Measurements from ENCODE around the gene LPO. TPM values are rescaled to one million over a fixed set of nuclear protein-coding genes. Genes with fewer than 3 reads are reported as not detected.

The LPO gene
- total and polyA plus RNA-seq, 4 donors = 0.15 to 0.26 TPM; not detected in 2

- Histone ChIP-seq H3K4me1 (ENCODE audit: control insufficient read depth in 5 of 5, insufficient read depth in 5 of 5, low read length in 5 of 5) (peaks cover 0 to 6% (median 0%) of the 10 kb centered on the region in 5 donors), H3K36me3 (ENCODE audit: control insufficient read depth in 4 of 4, insufficient read depth in 4 of 4, low read length in 4 of 4) (no peaks in the 10 kb centered on the region), H3K4me3 (no peak overlapping the region), H3K27ac (ENCODE audit: low read depth in 1 of 2, low read length in 1 of 2) (no peak overlapping the region), H3K9ac (ENCODE audit: insufficient read depth in 1 of 2, low read length in 2 of 2) (no peak overlapping the region), H3K9me3 (ENCODE audit: control insufficient read depth in 4 of 4, insufficient read depth in 3 of 4, low read length in 3 of 4) (no peaks in the 10 kb centered on the region), H3K27me3 (ENCODE audit: control insufficient read depth in 3 of 3, insufficient read depth in 3 of 3, low read length in 2 of 3) (peaks cover 0 to 43% (median 22%) of the 10 kb centered on the region in 3 donors)
- 82 to 93% methylated on average over 1 of the region's 1 CpG for WGBS, 2 donors
- no peak for TF ChIP-seq CTCF (IDR thresholded peaks at IDR 0.05; ENCODE audit: control extremely low read depth, extremely low read depth)
- ATAC-seq (ENCODE audit: insufficient read depth, low FRiP score) = no peak
- DNase-seq = no peak
Observed at GRCh38 chr17:58246781-58247180, 8.4 kb downstream of the LPO start.

GRCh38 chr17:58247511-58248363 is 9.4 kb downstream of the LPO start:
- ATAC-seq (ENCODE audit: insufficient read depth, low FRiP score) (no peak), DNase-seq (no peak)
- Histone ChIP-seq H3K27ac (ENCODE audit: low read depth in 1 of 2, low read length in 1 of 2) (no peak overlapping the region), H3K36me3 (ENCODE audit: control insufficient read depth in 4 of 4, insufficient read depth in 4 of 4, low read length in 4 of 4) (no peaks in the 10 kb centered on the region), H3K4me3 (no peak overlapping the region), H3K9me3 (ENCODE audit: control insufficient read depth in 4 of 4, insufficient read depth in 3 of 4, low read length in 3 of 4) (no peaks in the 10 kb centered on the region), H3K27me3 (ENCODE audit: control insufficient read depth in 3 of 3, insufficient read depth in 3 of 3, low read length in 2 of 3) (peaks cover 0 to 34% (median 22%) of the 10 kb centered on the region in 3 donors), H3K9ac (ENCODE audit: insufficient read depth in 1 of 2, low read length in 2 of 2) (no peak overlapping the region), H3K4me1 (ENCODE audit: control insufficient read depth in 5 of 5, insufficient read depth in 5 of 5, low read length in 5 of 5) (peaks cover 0 to 6% (median 0%) of the 10 kb centered on the region in 5 donors)
- TF ChIP-seq CTCF (IDR thresholded peaks at IDR 0.05; ENCODE audit: control extremely low read depth, extremely low read depth) = no peak
- WGBS, 2 donors = 66 to 70% methylated on average over 10 of the region's 10 CpGs

GRCh38 chr17:58248955-58249269 is 10.5 kb downstream of the LPO start:
- Histone ChIP-seq H3K27me3 (ENCODE audit: control insufficient read depth in 3 of 3, insufficient read depth in 3 of 3, low read length in 2 of 3) (peaks cover 0 to 26% (median 14%) of the 10 kb centered on the region in 3 donors), H3K9ac (ENCODE audit: insufficient read depth in 1 of 2, low read length in 2 of 2) (no peak overlapping the region)

More at GRCh38 chr17:58248955-58249269, 10.5 kb downstream of the LPO start:
- Histone ChIP-seq H3K4me3 (no peak overlapping the region), H3K36me3 (ENCODE audit: control insufficient read depth in 4 of 4, insufficient read depth in 4 of 4, low read length in 4 of 4) (no peaks in the 10 kb centered on the region), H3K4me1 (ENCODE audit: control insufficient read depth in 5 of 5, insufficient read depth in 5 of 5, low read length in 5 of 5) (peaks cover 0 to 6% (median 0%) of the 10 kb centered on the region in 5 donors), H3K27ac (ENCODE audit: low read depth in 1 of 2, low read length in 1 of 2) (no peak overlapping the region), H3K9me3 (ENCODE audit: control insufficient read depth in 4 of 4, insufficient read depth in 3 of 4, low read length in 3 of 4) (no peaks in the 10 kb centered on the region)
- no peak for ATAC-seq (ENCODE audit: insufficient read depth, low FRiP score)
- WGBS, 2 donors = 29 to 30% methylated on average over 10 of the region's 10 CpGs
- no peak for TF ChIP-seq CTCF (IDR thresholded peaks at IDR 0.05; ENCODE audit: control extremely low read depth, extremely low read depth)
- no peak for DNase-seq

All from lung (tissue), 12 donors.